ENCODE data around the gene SLC9A7. TPM values are rescaled to one million over a fixed set of nuclear protein-coding genes. Genes with fewer than 3 reads are reported as not detected.

Gene SLC9A7
- total and polyA plus RNA-seq, 12 donors, result 0.43 to 7.5 (median 1.9) TPM

- H3K27ac ChIP-seq, result no peak overlapping the region
- ATAC-seq (no peak), DNase-seq (no peak)
- no peak overlapping the region for H3K4me3 ChIP-seq
- H3K27me3 ChIP-seq, result no peaks in the 10 kb centered on the region
- TF ChIP-seq CTCF (IDR thresholded peaks at IDR 0.05), result no peak
- H3K4me1 ChIP-seq, result peaks cover 0 to 61% (median 37%) of the 10 kb centered on the region in 9 donors
- H3K9me3 ChIP-seq, result no peaks in the 10 kb centered on the region
- H3K36me3 ChIP-seq, result peaks cover 0 to 4% (median 0%) of the 10 kb centered on the region in 9 donors
- intact Hi-C loops (cut with DNase I), result no loop called here
- WGBS, 2 donors, result 85 to 96% methylated on average over 6 of the region's 6 CpGs
These were observed 178.3 kb downstream of the SLC9A7 start for GRCh38 chrX:46580613-46581012.

GRCh38 chrX:46579250-46579649, 179.7 kb downstream of the SLC9A7 start:
- Histone ChIP-seq H3K27me3 (no peaks in the 10 kb centered on the region), H3K4me1 (peaks cover 0 to 50% (median 38%) of the 10 kb centered on the region in 9 donors), H3K27ac (peak overlapping the region in 2 of 10 donors; percentile 22 to 77), H3K36me3 (peaks cover 0 to 4% (median 0%) of the 10 kb centered on the region in 9 donors), H3K4me3 (no peak overlapping the region), H3K9me3 (peaks cover 0 to under 1% (median 0%) of the 10 kb centered on the region in 11 donors)
- intact Hi-C loops (cut with DNase I), result loop anchor here in 7 of 10 donors (5.0 to 10.0 kb wide), 4 partner anchors 48 to 106 kb away; no protein-coding TSS in a partner anchor
- 91 to 94% methylated on average over 1 of the region's 1 CpG for WGBS, 2 donors
- no peak for DNase-seq
- ATAC-seq, result no peak
- TF ChIP-seq CTCF (IDR thresholded peaks at IDR 0.05), result no peak

- DNase-seq, result no peak
- no peaks in the 10 kb centered on the region for H3K27me3 ChIP-seq
- H3K27ac ChIP-seq, result peak overlapping the region; percentile 34 to 84 (median 74)
- peak in 4 of 8 donors; percentile 3 to 31 (median 27) for ATAC-seq
- H3K4me3 ChIP-seq, result peak overlapping the region in 8 of 10 donors; percentile 12 to 75 (median 67)
- peaks cover 0 to 7% (median 0%) of the 10 kb centered on the region in 11 donors for H3K9me3 ChIP-seq
- no peak for TF ChIP-seq CTCF (IDR thresholded peaks at IDR 0.05)
- WGBS, 2 donors, result 36 to 48% methylated on average over 7 of the region's 7 CpGs
- intact Hi-C loops (cut with DNase I), result loop anchor here in 7 of 10 donors (5.0 to 10.0 kb wide), 4 partner anchors 50 to 107 kb away; no protein-coding TSS in a partner anchor
- H3K4me1 ChIP-seq, result peaks cover 0 to 36% (median 22%) of the 10 kb centered on the region in 9 donors
- H3K36me3 ChIP-seq, result peaks cover 0 to 4% (median 0%) of the 10 kb centered on the region in 9 donors
These were observed 181.5 kb downstream of the SLC9A7 start for GRCh38 chrX:46577221-46578005.

- peak overlapping the region in 9 of 10 donors; percentile 53 to 78 (median 69) for H3K4me3 ChIP-seq
- H3K9me3 ChIP-seq, result peaks cover 0 to 7% (median 0%) of the 10 kb centered on the region in 11 donors
- DNase-seq (no peak), ATAC-seq (peak in 7 of 8 donors; percentile 7 to 51 (median 45))
- no peaks in the 10 kb centered on the region for H3K27me3 ChIP-seq
- no peak for TF ChIP-seq CTCF (IDR thresholded peaks at IDR 0.05)
- WGBS, 2 donors, result 26 to 35% methylated on average over 3 of the region's 3 CpGs
- H3K27ac ChIP-seq, result peak overlapping the region; percentile 34 to 84 (median 74)
- peaks cover 0 to 32% (median 19%) of the 10 kb centered on the region in 9 donors for H3K4me1 ChIP-seq
- peaks cover 0 to 4% (median 0%) of the 10 kb centered on the region in 9 donors for H3K36me3 ChIP-seq
- intact Hi-C loops (cut with DNase I), result loop anchor here in 7 of 10 donors (5.0 to 10.0 kb wide), 4 partner anchors 51 to 108 kb away; no protein-coding TSS in a partner anchor
These were observed 182.5 kb downstream of the SLC9A7 start for GRCh38 chrX:46576458-46576857.
